Measurements from ENCODE around the gene ABT1. TPM values are rescaled to one million over a fixed set of nuclear protein-coding genes. Genes with fewer than 3 reads are reported as not detected.

Gene ABT1
- total RNA-seq, 1 donor from 2014 or later, result 9.1 TPM

DNA sequence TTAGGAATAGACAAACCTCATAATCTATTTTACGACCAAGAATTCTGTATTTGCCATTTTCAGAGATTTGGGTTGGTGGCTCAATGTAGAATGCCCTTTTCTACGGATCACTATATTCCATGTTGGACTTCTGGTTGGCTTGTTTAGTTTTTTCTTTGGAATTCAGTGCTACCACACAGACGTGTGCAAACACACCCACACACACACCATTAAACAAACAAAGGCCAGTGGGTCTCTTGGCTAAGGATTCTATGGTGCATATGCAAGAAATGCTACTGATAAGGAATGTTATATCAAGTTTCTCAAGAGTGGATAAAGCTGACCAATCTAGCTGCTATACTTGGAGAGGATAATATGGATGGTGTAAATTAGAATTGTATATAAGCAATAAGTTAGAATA, 8.0 kb downstream of the ABT1 start:
- DNase-seq (ENCODE audit: low read depth), result no peak

GRCh38 chr6:26607434-26608230, 10.9 kb downstream of the ABT1 start:
- DNase-seq (ENCODE audit: low read depth), result peak; percentile 46

GRCh38 chr6:26609463-26609862, 12.7 kb downstream of the ABT1 start:
- no peak for DNase-seq (ENCODE audit: low read depth)

DNA sequence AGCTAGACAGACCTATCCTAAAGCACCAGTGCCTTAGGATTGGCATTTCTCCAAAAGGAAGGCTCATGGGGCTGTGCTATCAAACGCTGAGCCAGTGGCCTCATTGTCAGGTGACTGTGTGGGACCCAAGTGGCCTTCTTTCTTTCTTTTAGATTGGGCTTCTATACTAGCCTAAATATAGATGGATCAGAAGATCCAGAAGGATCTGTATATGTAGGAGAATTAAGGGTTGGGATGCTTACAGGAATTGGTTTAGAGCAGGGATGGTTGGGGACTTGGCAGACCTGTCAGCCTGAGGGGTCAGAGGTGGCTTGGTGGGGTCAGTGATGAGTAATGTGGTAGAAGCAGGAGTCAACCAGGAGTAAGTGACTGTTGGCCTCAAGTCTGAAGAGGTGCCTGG, 14.8 kb downstream of the ABT1 start:
- no peak for DNase-seq (ENCODE audit: low read depth)

DNA sequence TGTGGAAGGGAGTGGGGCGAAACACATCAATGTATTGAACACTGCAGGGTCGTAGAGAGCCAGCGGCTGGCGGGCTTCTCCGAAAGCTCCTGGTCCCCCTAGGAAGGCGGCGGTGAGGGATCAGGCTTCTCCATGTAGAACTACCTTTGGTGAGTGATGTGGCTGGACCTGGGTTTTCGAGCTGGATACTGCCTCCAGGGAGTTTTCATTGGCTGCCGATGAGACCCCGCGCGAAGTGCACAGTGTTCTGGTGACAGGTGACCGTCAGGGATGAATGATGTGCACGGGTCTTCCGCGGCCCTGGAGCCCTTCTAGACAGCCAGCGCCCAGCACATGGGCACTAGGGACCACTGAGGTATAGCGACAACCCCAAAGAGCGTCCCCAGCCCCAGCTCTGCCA, 16.4 kb downstream of the ABT1 start:
- no peak for DNase-seq (ENCODE audit: low read depth)

DNA sequence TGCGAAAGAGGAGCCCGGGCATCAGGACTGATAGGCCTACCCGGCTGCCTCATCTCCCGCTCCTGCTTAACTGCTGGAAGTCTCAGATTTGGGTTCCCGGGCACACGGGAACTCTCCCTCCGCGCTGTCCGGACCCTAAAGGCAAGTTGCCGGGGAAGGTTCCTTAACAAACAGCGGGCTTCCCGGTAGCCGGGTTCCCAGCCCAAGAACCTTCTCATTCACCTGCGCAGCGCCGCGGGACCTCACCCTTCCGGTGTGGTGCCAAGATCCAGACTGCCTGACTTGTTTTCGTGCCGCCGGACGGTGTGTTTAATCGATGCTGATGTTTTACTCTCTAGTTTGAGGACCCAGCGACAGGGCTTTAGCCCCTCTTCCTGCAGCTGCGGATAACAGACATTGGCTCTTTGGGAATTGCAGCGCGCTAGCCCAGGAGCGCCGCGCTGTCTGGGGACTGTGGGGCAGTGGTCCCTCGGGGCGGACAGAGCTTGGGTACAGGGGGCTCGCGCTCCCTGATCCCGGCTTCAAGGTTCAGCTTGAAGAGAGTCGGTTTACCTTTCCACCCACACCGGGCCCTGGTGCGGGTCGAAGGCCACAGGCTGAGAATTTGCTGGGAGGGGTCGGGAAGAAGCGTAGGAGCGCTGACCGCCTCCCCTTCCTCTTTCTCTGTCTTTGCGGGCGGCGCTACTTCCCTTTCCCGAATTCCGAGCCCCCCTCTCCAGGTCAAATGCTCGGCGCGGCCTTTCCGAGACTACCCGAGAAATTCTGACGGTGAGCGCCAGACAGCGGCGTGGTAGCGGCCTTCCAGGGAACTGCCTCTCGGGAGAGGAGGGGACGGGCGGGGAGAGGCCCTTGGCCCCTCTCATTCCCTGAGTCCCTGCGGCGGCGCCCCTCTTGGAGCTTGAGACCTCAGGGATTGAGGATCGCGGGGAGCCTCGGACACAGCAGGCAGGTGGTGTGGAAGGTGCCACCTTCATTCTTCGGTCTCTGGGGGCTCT, 17.2 kb downstream of the ABT1 start:
- DNase-seq (ENCODE audit: low read depth), result no peak

DNA sequence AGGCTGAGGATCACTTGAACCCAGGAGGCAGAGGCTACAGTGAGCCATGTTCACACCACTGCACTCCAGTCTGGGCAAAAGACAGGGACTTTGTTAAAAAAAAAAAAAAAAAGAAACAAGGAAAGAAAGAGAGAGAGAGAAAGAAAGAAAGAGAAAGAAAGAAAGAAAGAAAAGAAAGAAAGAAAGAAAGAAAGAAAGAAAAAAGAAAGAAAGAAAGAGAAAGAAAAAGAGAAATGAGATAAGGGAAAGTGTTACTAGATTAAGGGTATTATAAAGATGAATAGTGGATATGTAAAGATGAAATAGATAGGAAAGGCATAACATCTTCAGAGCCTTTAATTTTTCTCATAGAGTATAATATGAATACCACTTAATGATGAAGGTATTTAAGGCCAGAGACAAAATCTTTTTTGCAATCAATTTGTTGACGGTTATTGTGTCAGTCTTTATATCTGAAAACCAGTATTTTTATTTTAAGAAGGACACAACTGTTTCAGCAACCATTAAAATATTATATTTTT, 26.6 kb downstream of the ABT1 start:
- no peak for DNase-seq (ENCODE audit: low read depth)

- no peak for DNase-seq (ENCODE audit: low read depth)
Observed at GRCh38 chr6:26624557-26624956, 27.8 kb downstream of the ABT1 start.

GRCh38 chr6:26627843-26628242, 31.1 kb downstream of the ABT1 start:
- DNase-seq (ENCODE audit: low read depth), result no peak

DNA sequence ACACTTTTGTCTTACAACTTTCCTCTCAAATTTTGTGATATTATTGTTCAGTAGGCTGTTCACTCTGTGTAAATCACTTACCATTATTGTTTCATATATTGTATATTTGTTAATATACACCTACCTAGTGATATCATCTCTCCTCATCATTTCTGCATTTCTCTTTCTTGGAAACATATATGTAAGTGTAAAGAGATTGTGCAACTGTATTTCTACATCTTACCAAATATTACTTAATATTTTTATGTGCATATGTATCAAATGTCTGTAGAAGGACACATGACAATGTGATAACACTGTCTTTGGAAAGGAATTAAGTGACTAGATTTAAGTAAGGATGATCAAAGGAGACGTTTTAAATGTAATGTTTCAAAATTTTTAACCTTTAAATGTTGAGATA, 32.6 kb downstream of the ABT1 start:
- DNase-seq (ENCODE audit: low read depth), result no peak

DNA sequence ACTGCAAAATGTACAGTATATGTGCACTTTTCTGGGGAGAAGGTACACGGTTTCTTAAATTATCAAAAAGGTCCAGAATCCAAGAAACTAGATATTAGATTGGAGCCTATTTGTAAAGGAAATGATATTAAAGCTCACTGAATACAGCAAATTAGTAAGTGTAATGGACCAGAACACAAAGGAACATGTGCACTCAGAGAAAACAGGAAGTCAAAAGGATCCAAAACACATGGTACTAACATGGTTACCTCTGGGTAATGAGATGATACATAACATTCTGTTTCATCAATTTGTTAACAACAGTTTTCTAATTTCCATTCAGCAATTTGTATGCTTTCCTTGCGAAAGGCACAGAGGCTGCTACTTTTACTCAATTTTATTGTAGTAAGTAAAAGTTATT, 44.1 kb downstream of the ABT1 start:
- no peak for DNase-seq (ENCODE audit: low read depth)

DNA sequence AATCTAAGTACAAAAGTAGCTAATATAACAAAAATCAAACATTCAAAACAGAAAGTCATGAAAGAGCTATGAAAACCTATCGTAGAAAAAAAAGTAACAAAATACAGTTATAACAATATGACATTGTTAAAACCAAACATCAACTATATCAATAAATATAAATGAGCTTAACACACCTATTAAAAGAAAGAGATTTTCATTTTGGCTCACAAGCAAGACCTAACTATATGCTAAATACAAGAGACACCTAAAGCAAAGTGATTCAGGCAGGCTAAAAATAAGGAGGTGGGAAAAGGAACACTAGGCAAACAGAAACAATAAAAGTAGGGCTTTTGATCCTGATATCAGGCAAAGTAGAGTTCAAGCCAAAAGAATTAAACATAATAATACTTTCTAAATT, 49.3 kb downstream of the ABT1 start:
- no peak for DNase-seq (ENCODE audit: low read depth)

Other genes starting within 250 kb of the ABT1 start
- 22.7 and 24.3 TPM in 2 replicates for gene BTN3A2, start 231.8 kb upstream of the ABT1 start, total RNA-seq
- gene BTN2A2, start 213.8 kb upstream of the ABT1 start, total RNA-seq, result 17.2 and 33.9 TPM in 2 replicates
- gene BTN3A1, start 194.7 kb upstream of the ABT1 start, total RNA-seq, result 15.1 and 18.4 TPM in 2 replicates
- gene BTN3A3, start 156.4 kb upstream of the ABT1 start, total RNA-seq, result 10.1 and 10.6 TPM in 2 replicates
- 8.2 and 13.5 TPM in 2 replicates for gene BTN2A1, start 139.0 kb upstream of the ABT1 start, total RNA-seq
- not detected in 2 replicates for gene BTN1A1, start 96.7 kb upstream of the ABT1 start, total RNA-seq
- gene HMGN4, start 58.6 kb upstream of the ABT1 start, total RNA-seq, result 117 and 119 TPM in 2 replicates
- gene ZNF322, start 62.8 kb downstream of the ABT1 start, total RNA-seq, result 12.9 and 22.2 TPM in 2 replicates

Data from renal cortical epithelial cell (primary cell).